ENCODE results near the gene DACH1.

Gene DACH1

GRCh38 chr13:71618159-71618558, 248.8 kb downstream of the DACH1 start:
- no peak for DNase-seq

GRCh38 chr13:71617265-71617664, 249.7 kb downstream of the DACH1 start:
- no peak for DNase-seq

GRCh38 chr13:71613066-71613745, 253.8 kb downstream of the DACH1 start:
- no peak for DNase-seq

GRCh38 chr13:71611292-71611691, 255.7 kb downstream of the DACH1 start:
- DNase-seq = no peak

GRCh38 chr13:71610876-71611275, 256.1 kb downstream of the DACH1 start:
- DNase-seq = no peak

GRCh38 chr13:71609271-71609670, 257.7 kb downstream of the DACH1 start:
- no peak for DNase-seq

GRCh38 chr13:71607575-71607974, 259.4 kb downstream of the DACH1 start:
- DNase-seq = no peak

- DNase-seq = no peak
Measured at GRCh38 chr13:71606818-71607217, 260.2 kb downstream of the DACH1 start.

GRCh38 chr13:71605744-71606143, 261.3 kb downstream of the DACH1 start:
- DNase-seq = no peak

- no peak for DNase-seq
Measured at GRCh38 chr13:71603255-71603654, 263.7 kb downstream of the DACH1 start.

GRCh38 chr13:71602344-71602743, 264.7 kb downstream of the DACH1 start:
- no peak for DNase-seq

GRCh38 chr13:71597150-71597549, 269.9 kb downstream of the DACH1 start:
- no peak for DNase-seq

- no peak for DNase-seq
Measured at GRCh38 chr13:71596116-71596515, 270.9 kb downstream of the DACH1 start.

GRCh38 chr13:71593566-71593965, 273.4 kb downstream of the DACH1 start:
- no peak for DNase-seq

GRCh38 chr13:71591374-71591773, 275.6 kb downstream of the DACH1 start:
- DNase-seq = no peak

GRCh38 chr13:71590654-71591148, 276.3 kb downstream of the DACH1 start:
- DNase-seq = no peak

GRCh38 chr13:71589032-71589431, 278.0 kb downstream of the DACH1 start:
- no peak for DNase-seq

GRCh38 chr13:71587817-71588216, 279.2 kb downstream of the DACH1 start:
- DNase-seq = no peak

- no peak for DNase-seq
Measured at GRCh38 chr13:71587193-71587592, 279.8 kb downstream of the DACH1 start.

- DNase-seq = no peak
Measured at GRCh38 chr13:71583581-71583980, 283.4 kb downstream of the DACH1 start.

- DNase-seq = no peak
Measured at GRCh38 chr13:71580614-71581013, 286.4 kb downstream of the DACH1 start.

GRCh38 chr13:71578048-71578447, 289.0 kb downstream of the DACH1 start:
- DNase-seq = no peak

- DNase-seq = no peak
Measured at GRCh38 chr13:71577127-71577526, 289.9 kb downstream of the DACH1 start.

- no peak for DNase-seq
Measured at GRCh38 chr13:71576571-71576970, 290.4 kb downstream of the DACH1 start.

GRCh38 chr13:71546881-71547280, 320.1 kb downstream of the DACH1 start:
- no peak for DNase-seq
